K562 (cell line): Measurements from ENCODE around the gene TMEM86A.

Experiments used
- KLF1 ChIP-seq: fragments of 450-650 bp; IDR thresholded peaks from 2 replicates; pipeline ENCODE4 v1.6.1; 2016; ENCODE audit warnings: missing genetic modification characterization, missing compliant biosample characterization
- ZNF174 ChIP-seq: fragments of 250-450 bp; sonication (Bioruptor Pico); IDR thresholded peaks from 2 replicates; pipeline ENCODE4 v1.4.0; 2020; ENCODE audit warnings: mild to moderate bottlenecking

GRCh38 chr11:18749681-18750319 lies 51.2 kb downstream of the TMEM86A start:
- TF ChIP-seq KLF1 (tag), result no peak
- no peak for TF ChIP-seq ZNF174
